B cell (primary cell): ENCODE results near the gene PPP6R2. TPM values are rescaled to one million over a fixed set of nuclear protein-coding genes. Genes with fewer than 3 reads are reported as not detected.

Source experiments
- ATAC-seq: fragments of 200-7000 bp; cut with Tn5 transposase; one replicate; pipeline ENCODE4 v1.10.0; 2021; ENCODE audit warnings: low read depth, mild to moderate bottlenecking, moderate number of reproducible peaks, moderate library complexity
- CTCF ChIA-PET: fragments of 350-600 bp; sonication (Branson Sonifier 250); formaldehyde crosslinking; loops from one replicate; lab custom pipeline; 2021; ENCODE audit warnings: antibody characterized with exemption, inconsistent platforms; lab: Charles Lee
- POLR2A ChIA-PET: fragments of 350-600 bp; sonication (Branson Sonifier 250); formaldehyde crosslinking; loops from one replicate; lab custom pipeline; 2021; ENCODE audit warnings: antibody characterized with exemption; lab: Charles Lee
- DNase-seq: peaks from one replicate; pipeline ENCODE4 v3.0.0; 2013
- H2AFZ ChIP-seq: 2 replicates; pipeline ENCODE4 v1.6.1; 2012; ENCODE audit warnings: mild to moderate bottlenecking, low read depth, low read length; ENCODE audit not compliant: insufficient read depth, poor library complexity, severe bottlenecking
- H3K27ac ChIP-seq, 2 donors: 1 replicate in 1 of 2; 2 replicates in 1 of 2; pipeline ENCODE4 v1.5.1; 2012 to 2013; ENCODE audit warnings: low read length in 2 of 2, mild to moderate bottlenecking in 2 of 2, moderate library complexity in 1 of 2
- H3K27me3 ChIP-seq, 4 experiments: fragments of 200-600 bp in 1 of 4; sonication (generic) in 1 of 4; replicated peaks in 1 of 4; 1 replicate in 2 of 4; 2 replicates in 2 of 4; pipeline versions ENCODE4 v1.6.1 to v1.7.0; 2013 to 2016; ENCODE audit warnings: low read length in 3 of 4, mild to moderate bottlenecking in 2 of 4, mixed read lengths in 1 of 4, moderate library complexity in 1 of 4; ENCODE audit not compliant: insufficient read depth in 4 of 4, control insufficient read depth in 3 of 4; ENCODE audit errors: control extremely low read depth in 1 of 4
- H3K36me3 ChIP-seq, 2 experiments: replicated peaks in 1 of 2; 1 replicate in 1 of 2; 2 replicates in 1 of 2; pipeline versions ENCODE4 v1.6.1 to v1.7.1; 2013; ENCODE audit warnings: low read length in 1 of 2; ENCODE audit not compliant: insufficient read depth in 2 of 2, control insufficient read depth in 1 of 2; ENCODE audit errors: control extremely low read depth in 1 of 2, extremely low read depth in 1 of 2
- H3K4me1 ChIP-seq, 2 donors: fragments of 200-600 bp in 1 of 2; sonication (generic) in 1 of 2; 1 replicate in 1 of 2; 2 replicates in 1 of 2; pipeline versions ENCODE4 v1.5.1 to v1.6.1; 2013 to 2017; ENCODE audit warnings: low read length in 2 of 2; ENCODE audit not compliant: control insufficient read depth in 2 of 2, insufficient read depth in 2 of 2
- H3K4me2 ChIP-seq: replicated peaks from 2 replicates; pipeline ENCODE3; 2012; ENCODE audit warnings: mild to moderate bottlenecking, low read depth, low read length; ENCODE audit not compliant: poor library complexity, severe bottlenecking
- H3K4me3 ChIP-seq, 5 experiments: fragments of 200-600 bp in 1 of 5; sonication (generic) in 1 of 5; 1 replicate in 3 of 5; 2 replicates in 2 of 5; pipeline versions ENCODE4 v1.5.1 to v1.7.0; 2011 to 2016; ENCODE audit warnings: low read length in 4 of 5, mild to moderate bottlenecking in 4 of 5, low read depth in 2 of 5, control low read depth in 1 of 5, moderate library complexity in 1 of 5; ENCODE audit not compliant: insufficient read depth in 1 of 5; ENCODE audit errors: control extremely low read depth in 1 of 5, extremely low read depth in 1 of 5
- H3K79me2 ChIP-seq: fragments of 200-600 bp; sonication (generic); one replicate; pipeline ENCODE4 v1.6.0; 2016; ENCODE audit warnings: low read length; ENCODE audit not compliant: control insufficient read depth, insufficient read depth
- H3K9ac ChIP-seq: fragments of 200-600 bp; sonication (generic); 2 replicates; pipeline ENCODE4 v1.6.1; 2017; ENCODE audit warnings: mild to moderate bottlenecking, low read length, moderate library complexity
- H3K9me3 ChIP-seq, 3 donors: one replicate each; pipeline versions ENCODE4 v1.6.1 to v1.7.1; 2013; ENCODE audit warnings: low read length in 2 of 3; ENCODE audit not compliant: control insufficient read depth in 2 of 3, insufficient read depth in 1 of 3; ENCODE audit errors: control extremely low read depth in 1 of 3
- H4K20me1 ChIP-seq: 2 replicates; pipeline ENCODE4 v1.6.0; 2012; ENCODE audit warnings: mild to moderate bottlenecking, low read length; ENCODE audit not compliant: insufficient read depth, control insufficient read depth, poor library complexity, severe bottlenecking
- H3K27ac Mint-ChIP-seq: one replicate; pipeline ENCODE4 v1.8.0; 2021; ENCODE audit warnings: mixed read lengths
- H3K27me3 Mint-ChIP-seq: one replicate; pipeline ENCODE4 v1.8.0; 2021; ENCODE audit warnings: mixed read lengths
- H3K4me1 Mint-ChIP-seq: one replicate; pipeline ENCODE4 v1.8.0; 2021; ENCODE audit warnings: mixed read lengths
- H3K4me3 Mint-ChIP-seq: one replicate; pipeline ENCODE4 v1.8.0; 2021; ENCODE audit warnings: mixed read lengths
- H3K9me3 Mint-ChIP-seq: one replicate; pipeline ENCODE4 v1.8.0; 2022; ENCODE audit warnings: mixed read lengths; ENCODE audit not compliant: insufficient read depth
- CTCF ChIP-seq: fragments of 200-600 bp; IDR thresholded peaks from one replicate; pipeline ENCODE4 v1.8.0; 2022; ENCODE audit warnings: antibody characterized with exemption, mild to moderate bottlenecking
- EZH2 ChIP-seq: IDR thresholded peaks from 2 replicates; pipeline ENCODE4 v1.6.1; 2012; ENCODE audit warnings: borderline replicate concordance, low read depth, mild to moderate bottlenecking, moderate library complexity, low read length; ENCODE audit not compliant: insufficient read depth, poor library complexity, severe bottlenecking
- WGBS: methylation state at CpG from one replicate; pipeline ENCODE4 v1.1.5; 2013; ENCODE audit warnings: missing lambda C conversion rate; ENCODE audit not compliant: insufficient coverage; 5-methylcytosine and 5-hydroxymethylcytosine counted together
- intact Hi-C: fragments of 100-400 bp; cut with micrococcal nuclease; formaldehyde crosslinking; loops from one replicate; pipeline ENCODE4 v1.10.0; 2022
- polyA plus RNA-seq: library from polyadenylated mRNA; depleted of rRNA; stranded (reverse); fragments of >200 nt; gene quantifications from 2 replicates; pipeline ENCODE4 v1.2.3, GENCODE V29; 2012
- total RNA-seq, 2 donors: library from RNA; stranded (reverse); fragments of 120-200 nt in 1 of 2; gene quantifications; 1 replicate in 1 of 2; 2 replicates in 1 of 2; pipeline versions ENCODE4 v1.2.3 to v1.2.4, GENCODE V29; 2013 to 2022

Gene PPP6R2
- total and polyA plus RNA-seq, 2 donors (not counting 1 experiment from before 2014, with no cell fraction given): 91.4 to 98.7 TPM

GRCh38 chr22:50357756-50358155 lies 14.6 kb downstream of the PPP6R2 start:
- no peak overlapping the region for H2AFZ ChIP-seq
- peaks cover 55% of the 10 kb centered on the region for H4K20me1 ChIP-seq
- ChIA-PET CTCF (interaction anchor here (1.2 kb wide), 1 partner anchor 140 kb away, joined by 3 read pairs; no protein-coding TSS in a partner anchor), POLR2A (no interaction called here)
- no peak for DNase-seq
- Mint-ChIP-seq H3K4me1 (peaks cover 25% of the 10 kb centered on the region), H3K27ac (no peak overlapping the region), H3K9me3 (no peaks in the 10 kb centered on the region), H3K4me3 (no peak overlapping the region), H3K27me3 (no peaks in the 10 kb centered on the region)
- H3K36me3 ChIP-seq: peaks cover 11 to 31% of the 10 kb centered on the region in 2 experiments
- no peak overlapping the region for H3K4me3 ChIP-seq
- TF ChIP-seq CTCF: no peak
- TF ChIP-seq EZH2: no peak
- H3K4me2 ChIP-seq: no peak overlapping the region
- no peak for ATAC-seq
- intact Hi-C loops: no loop called here
- H3K79me2 ChIP-seq: peaks cover 74% of the 10 kb centered on the region
- no peaks in the 10 kb centered on the region for H3K27me3 ChIP-seq
- H3K27ac ChIP-seq: no peak overlapping the region
- no peak overlapping the region for H3K9ac ChIP-seq
- 96% methylated on average over 9 of the region's 10 CpGs for WGBS
- no peaks in the 10 kb centered on the region for H3K9me3 ChIP-seq
- H3K4me1 ChIP-seq: peaks cover 0 to 2% of the 10 kb centered on the region in 2 donors

DNA sequence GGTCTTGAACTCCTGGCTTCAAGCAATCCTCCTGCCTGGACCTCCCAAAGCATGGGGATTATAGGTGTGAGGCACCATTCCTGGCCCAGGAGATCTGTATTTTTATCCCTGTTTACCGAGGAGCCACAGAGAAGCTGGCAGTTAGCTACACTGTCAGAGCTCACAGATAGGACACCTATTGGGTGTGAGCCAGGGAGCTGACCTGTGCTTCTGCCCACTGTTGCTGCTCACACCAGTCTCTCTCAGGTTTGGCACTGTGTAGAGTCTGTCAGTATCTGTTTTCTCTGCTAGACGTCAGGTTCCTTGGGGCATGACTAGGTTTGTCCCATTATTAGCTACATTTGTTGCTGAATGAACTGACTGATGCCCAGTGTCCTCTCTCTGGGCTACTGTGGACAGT lies 17.5 kb downstream of the PPP6R2 start:
- no peaks in the 10 kb centered on the region for H3K9me3 ChIP-seq
- ATAC-seq (no peak), DNase-seq (no peak)
- CTCF ChIA-PET: interaction anchor here (0.6 to 1.2 kb wide), 2 partner anchors 110 to 120 kb away, joined by 3 read pairs; partner anchors contain the start of gene HDAC10
- H4K20me1 ChIP-seq: peaks cover 60% of the 10 kb centered on the region
- POLR2A ChIA-PET: no interaction called here
- H3K4me3 ChIP-seq: no peak overlapping the region
- TF ChIP-seq EZH2 (no peak), CTCF (no peak)
- H3K27ac ChIP-seq: no peak overlapping the region
- Mint-ChIP-seq H3K9me3 (no peaks in the 10 kb centered on the region), H3K4me3 (no peak overlapping the region), H3K27me3 (no peaks in the 10 kb centered on the region), H3K4me1 (peaks cover 28% of the 10 kb centered on the region), H3K27ac (no peak overlapping the region)
- no peak overlapping the region for H3K9ac ChIP-seq
- peaks cover 11 to 28% of the 10 kb centered on the region in 2 experiments for H3K36me3 ChIP-seq
- 86% methylated on average over 2 of the region's 2 CpGs for WGBS
- peaks cover 0 to 2% of the 10 kb centered on the region in 2 donors for H3K4me1 ChIP-seq
- intact Hi-C loops: no loop called here
- H3K4me2 ChIP-seq: no peak overlapping the region
- H3K79me2 ChIP-seq: peaks cover 91% of the 10 kb centered on the region
- H3K27me3 ChIP-seq: no peaks in the 10 kb centered on the region
- H2AFZ ChIP-seq: no peak overlapping the region
